Measurements from ENCODE around the gene TTLL1. TPM values are rescaled to one million over a fixed set of nuclear protein-coding genes. Genes with fewer than 3 reads are reported as not detected.
A peak's percentile ranks its signal among the peaks of the same experiment; 100 is the strongest.

Gene TTLL1
- total and polyA plus RNA-seq, 2 of the 4 experiments (the other 2 are of a cell fraction) = 10.8 to 13.2 TPM

DNA sequence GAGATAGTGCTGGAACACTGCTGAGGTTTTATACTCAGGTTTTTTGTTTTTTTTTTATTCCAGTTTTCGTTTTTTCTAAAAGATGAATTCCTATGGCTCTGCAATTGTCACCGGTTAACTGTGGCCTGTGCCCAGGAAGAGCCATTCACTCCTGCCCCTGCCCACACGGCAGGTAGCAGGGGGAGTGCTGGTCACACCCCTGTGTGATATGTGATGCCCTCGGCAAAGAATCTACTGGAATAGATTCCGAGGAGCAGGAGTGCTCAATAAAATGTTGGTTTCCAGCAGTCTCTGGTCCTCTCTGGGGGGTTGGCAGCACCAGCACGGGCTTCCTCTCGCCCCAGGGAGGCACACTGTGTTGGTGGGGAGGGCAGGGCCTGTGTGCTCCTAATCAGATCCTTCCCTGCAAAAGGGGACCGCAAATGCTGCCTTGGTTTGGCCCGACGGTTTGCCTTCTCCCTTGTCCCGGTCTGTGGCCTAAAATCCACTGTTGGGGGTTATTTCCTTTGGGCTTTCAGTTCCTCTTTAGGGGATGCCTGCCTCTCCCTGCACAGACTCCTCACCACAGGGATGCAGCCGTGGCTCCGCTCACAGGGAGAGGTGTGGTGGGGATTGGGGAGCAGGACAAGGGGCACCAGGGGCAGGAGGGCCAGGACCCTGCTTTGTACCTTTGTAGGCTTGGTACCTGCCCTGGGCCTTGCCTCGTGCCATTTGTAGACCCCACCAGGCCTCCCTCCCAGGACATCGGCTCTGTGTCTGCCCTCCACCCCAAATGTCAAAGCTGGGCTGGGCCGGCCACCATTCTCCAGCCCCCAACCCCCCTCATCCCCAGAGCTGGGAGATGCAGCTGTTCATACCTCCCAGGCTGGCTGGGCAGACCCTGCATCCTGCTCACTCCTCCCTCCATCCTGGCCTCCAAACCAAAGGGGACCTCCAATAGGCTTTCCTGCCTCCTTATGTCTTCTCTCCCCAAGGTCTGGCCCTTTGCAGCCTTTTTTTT, 40.5 kb upstream of the TTLL1 start:
- no peak overlapping the region for H2BK15ac ChIP-seq (ENCODE audit: low read depth, low read length)
- no peak overlapping the region for H4K8ac ChIP-seq (ENCODE audit: low read depth in 2 of 2, low read length in 2 of 2)
- no peak overlapping the region for H3K18ac ChIP-seq (ENCODE audit: low read depth, low read length)
- BruUV-seq (replicated peaks) = no TSS peak
- WGBS, 2 experiments (ENCODE audit: extremely low coverage in 2 of 2, insufficient read length in 1 of 2) = 69% methylated on average over 8 of the region's 16 CpGs; no CpG with 5 or more reads in 1 of the 2 experiments
- no peak overlapping the region for H3K4me3 ChIP-seq (ENCODE audit: insufficient read depth, low read depth, low read length)
- H4K91ac ChIP-seq (ENCODE audit: insufficient read depth, low read depth, low read length) = no peak overlapping the region
- H2BK120ac ChIP-seq (ENCODE audit: low read depth, low read length) = no peak overlapping the region
- no peak overlapping the region for H3K4ac ChIP-seq (ENCODE audit: low read depth, low read length)
- no peak overlapping the region for H3K4me2 ChIP-seq (ENCODE audit: low read depth, low read length)
- ATAC-seq (ENCODE audit: low read depth) (no peak), DNase-seq (no peak)
- H2AK5ac ChIP-seq (ENCODE audit: low read depth, low read length) = no peak overlapping the region
- ChIA-PET CTCF (no interaction called here), POLR2A (ENCODE audit: unreplicated experiment) (no interaction called here)
- no peak overlapping the region for H3K27ac ChIP-seq (ENCODE audit: insufficient read depth, low read length)
- dilution Hi-C loops (cut with HindIII; ENCODE audit: low sequenced_read_pairs, unreplicated experiment) = no loop called here
- H2BK5ac ChIP-seq (ENCODE audit: low read depth, low read length, poor library complexity, severe bottlenecking) = no peak overlapping the region
- H3K9me3 ChIP-seq (ENCODE audit: control insufficient read depth, insufficient read depth, low read length) = no peaks in the 10 kb centered on the region
- peaks cover 11% of the 10 kb centered on the region for H3K9me1 ChIP-seq (ENCODE audit: insufficient read depth, low read length)
- H3K79me1 ChIP-seq (ENCODE audit: low read depth in 1 of 2, low read length in 2 of 2) = peaks cover 0 to 3% of the 10 kb centered on the region in 2 experiments; a peak in 1 of 4 replicates
- peak overlapping the region; percentile 65 for H2AK9ac ChIP-seq (replicated peaks; ENCODE audit: low read depth, low read length, poor library complexity)
- no peak overlapping the region for H3K23ac ChIP-seq (ENCODE audit: low read depth, low read length)
- intact Hi-C loops (cut with micrococcal nuclease) = no loop called here
- H2BK20ac ChIP-seq (ENCODE audit: low read depth, low read length) = no peak overlapping the region
- H3K9ac ChIP-seq (ENCODE audit: low read depth, low read length) = no peak overlapping the region
- peaks cover 12% of the 10 kb centered on the region for H3K4me1 ChIP-seq (ENCODE audit: control insufficient read depth, insufficient read depth, low read length)
- no peaks in the 10 kb centered on the region for H4K20me1 ChIP-seq (ENCODE audit: insufficient read depth, low read length)
- no peak overlapping the region for H3K14ac ChIP-seq (replicated peaks; ENCODE audit: low read depth, low read length)
- no peak overlapping the region for H4K5ac ChIP-seq (ENCODE audit: low read depth, low read length)
- in situ Hi-C loops (cut with MboI; ENCODE audit: low sequenced_read_pairs) = no loop called here
- no peak overlapping the region for H3K56ac ChIP-seq (ENCODE audit: extremely low read depth, insufficient read depth, low read length)
- H2AFZ ChIP-seq (replicated peaks; ENCODE audit: low read length, poor library complexity) = no peak overlapping the region
- H3K36me3 ChIP-seq (ENCODE audit: control insufficient read depth, insufficient read depth, low read length) = peaks cover 17% of the 10 kb centered on the region
- H3K27me3 ChIP-seq (ENCODE audit: control insufficient read depth, insufficient read depth, low read length) = no peaks in the 10 kb centered on the region
- TF ChIP-seq NFE2L2 (IDR thresholded peaks at IDR 0.05; ENCODE audit: low read depth, low read length) (no peak), POLR2A (IDR thresholded peaks at IDR 0.05; ENCODE audit: low read depth, low read length) (no peak), RAD21 (IDR thresholded peaks at IDR 0.05; ENCODE audit: low read length) (no peak), MAFK (IDR thresholded peaks at IDR 0.05; ENCODE audit: low read depth, low read length) (no peak), MAZ (IDR thresholded peaks at IDR 0.05; ENCODE audit: borderline replicate concordance, low read depth, low read length) (no peak), FOS (IDR thresholded peaks at IDR 0.05; ENCODE audit: low read depth, low read length) (no peak), CEBPB (IDR thresholded peaks at IDR 0.05; ENCODE audit: low read depth, low read length) (no peak), BHLHE40 (IDR thresholded peaks at IDR 0.05; ENCODE audit: low read depth, low read length) (no peak), MXI1 (IDR thresholded peaks at IDR 0.05; ENCODE audit: borderline replicate concordance, low read depth, low read length) (no peak), RFX5 (IDR thresholded peaks at IDR 0.05; ENCODE audit: low read depth, low read length) (no peak), SMC3 (IDR thresholded peaks at IDR 0.05; ENCODE audit: low read depth, low read length) (no peak), CHD1 (IDR thresholded peaks at IDR 0.05; ENCODE audit: low read depth, low read length) (no peak)
- TF ChIP-seq, protein P1, sequence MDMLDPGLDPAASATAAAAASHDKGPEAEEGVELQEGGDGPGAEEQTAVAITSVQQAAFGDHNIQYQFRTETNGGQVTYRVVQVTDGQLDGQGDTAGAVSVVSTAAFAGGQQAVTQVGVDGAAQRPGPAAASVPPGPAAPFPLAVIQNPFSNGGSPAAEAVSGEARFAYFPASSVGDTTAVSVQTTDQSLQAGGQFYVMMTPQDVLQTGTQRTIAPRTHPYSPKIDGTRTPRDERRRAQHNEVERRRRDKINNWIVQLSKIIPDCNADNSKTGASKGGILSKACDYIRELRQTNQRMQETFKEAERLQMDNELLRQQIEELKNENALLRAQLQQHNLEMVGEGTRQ (IDR thresholded peaks at IDR 0.05; ENCODE audit: low read depth, low read length) = no peak
- TF ChIP-seq, protein P2, sequence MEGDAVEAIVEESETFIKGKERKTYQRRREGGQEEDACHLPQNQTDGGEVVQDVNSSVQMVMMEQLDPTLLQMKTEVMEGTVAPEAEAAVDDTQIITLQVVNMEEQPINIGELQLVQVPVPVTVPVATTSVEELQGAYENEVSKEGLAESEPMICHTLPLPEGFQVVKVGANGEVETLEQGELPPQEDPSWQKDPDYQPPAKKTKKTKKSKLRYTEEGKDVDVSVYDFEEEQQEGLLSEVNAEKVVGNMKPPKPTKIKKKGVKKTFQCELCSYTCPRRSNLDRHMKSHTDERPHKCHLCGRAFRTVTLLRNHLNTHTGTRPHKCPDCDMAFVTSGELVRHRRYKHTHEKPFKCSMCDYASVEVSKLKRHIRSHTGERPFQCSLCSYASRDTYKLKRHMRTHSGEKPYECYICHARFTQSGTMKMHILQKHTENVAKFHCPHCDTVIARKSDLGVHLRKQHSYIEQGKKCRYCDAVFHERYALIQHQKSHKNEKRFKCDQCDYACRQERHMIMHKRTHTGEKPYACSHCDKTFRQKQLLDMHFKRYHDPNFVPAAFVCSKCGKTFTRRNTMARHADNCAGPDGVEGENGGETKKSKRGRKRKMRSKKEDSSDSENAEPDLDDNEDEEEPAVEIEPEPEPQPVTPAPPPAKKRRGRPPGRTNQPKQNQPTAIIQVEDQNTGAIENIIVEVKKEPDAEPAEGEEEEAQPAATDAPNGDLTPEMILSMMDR (conservative IDR thresholded peaks at IDR 0.05; ENCODE audit: low read depth, low read length) = no peak
- TF ChIP-seq, protein P3, sequence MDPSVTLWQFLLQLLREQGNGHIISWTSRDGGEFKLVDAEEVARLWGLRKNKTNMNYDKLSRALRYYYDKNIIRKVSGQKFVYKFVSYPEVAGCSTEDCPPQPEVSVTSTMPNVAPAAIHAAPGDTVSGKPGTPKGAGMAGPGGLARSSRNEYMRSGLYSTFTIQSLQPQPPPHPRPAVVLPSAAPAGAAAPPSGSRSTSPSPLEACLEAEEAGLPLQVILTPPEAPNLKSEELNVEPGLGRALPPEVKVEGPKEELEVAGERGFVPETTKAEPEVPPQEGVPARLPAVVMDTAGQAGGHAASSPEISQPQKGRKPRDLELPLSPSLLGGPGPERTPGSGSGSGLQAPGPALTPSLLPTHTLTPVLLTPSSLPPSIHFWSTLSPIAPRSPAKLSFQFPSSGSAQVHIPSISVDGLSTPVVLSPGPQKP (IDR thresholded peaks at IDR 0.05; ENCODE audit: borderline replicate concordance, low read depth, low read length) = no peak
